Left ventricle myocardium inferior (tissue), 1 donor: Measurements from ENCODE around the gene TNPO2. TPM values are rescaled to one million over a fixed set of nuclear protein-coding genes. Genes with fewer than 3 reads are reported as not detected.
"Not testable (repeated sequence)": the region's sequence is repeated elsewhere in the genome, so short reads cannot be mapped to it uniquely, and the experiment has no call there.

Experiments used
- DNase-seq: peaks from one replicate; pipeline ENCODE4 v3.0.0-alpha.2; 2020
- H3K27ac ChIP-seq: fragments of 200-600 bp; replicated peaks from 2 replicates; pipeline ENCODE4 v1.8.0; 2021
- H3K27me3 ChIP-seq: fragments of 200-600 bp; 2 replicates; pipeline ENCODE4 v1.8.0; 2021; ENCODE audit warnings: low read depth
- H3K36me3 ChIP-seq: fragments of 200-600 bp; 2 replicates; pipeline ENCODE4 v1.8.0; 2021
- H3K4me1 ChIP-seq: fragments of 200-600 bp; 2 replicates; pipeline ENCODE4 v1.8.0; 2021
- H3K4me3 ChIP-seq: fragments of 200-600 bp; 2 replicates; pipeline ENCODE4 v1.8.0; 2021; ENCODE audit warnings: mild to moderate bottlenecking, moderate library complexity
- H3K9me3 ChIP-seq: fragments of 200-600 bp; replicated peaks from 2 replicates; pipeline ENCODE4 v1.8.0; 2021
- intact Hi-C: fragments of 100-400 bp; cut with micrococcal nuclease; formaldehyde crosslinking; loops from one replicate; pipeline ENCODE4 v1.11.0; 2022
- total RNA-seq: library from RNA; stranded (reverse); fragmentation: NEBNext Ultra II Directional; extraction: Animal tissue kit (Norgen Biotek cat#: 25700); gene quantifications from one replicate; pipeline ENCODE4 v1.2.1, GENCODE V29; 2021
- TF ChIP-seq, protein P1 (sequence below): fragments of 200-600 bp; IDR thresholded peaks from 2 replicates; pipeline ENCODE4 v1.8.0; 2021; ENCODE audit warnings: antibody characterized with exemption, mild to moderate bottlenecking, borderline replicate concordance
- donor health status: DM: no; HTN: yes; CAD: no; lungs with severe emphysema.

TNPO2 gene
- total RNA-seq, 1 donor from 2014 or later, result 33.1 TPM

DNA sequence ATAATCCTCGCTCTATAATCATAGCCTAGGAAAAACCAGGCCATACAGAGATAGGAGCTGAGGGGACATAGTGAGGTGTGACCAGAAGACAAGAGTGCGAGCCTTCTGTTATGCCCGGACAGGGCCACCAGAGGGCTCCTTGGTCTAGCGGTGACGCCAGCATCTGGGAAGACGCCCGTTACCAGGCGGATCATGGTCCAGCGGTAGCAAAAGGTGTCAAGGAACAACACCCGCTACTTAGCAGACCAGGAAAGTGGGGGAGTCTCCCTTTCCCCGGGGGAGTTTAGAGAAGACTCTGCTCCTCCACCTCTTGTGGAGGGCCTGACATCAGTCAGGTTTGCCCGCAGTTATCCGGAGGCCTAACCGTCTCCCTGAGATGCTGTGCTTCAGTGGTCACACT is 11.7 kb downstream of the TNPO2 start:
- H3K36me3 ChIP-seq, result peaks cover 93% of the 10 kb centered on the region
- H3K4me1 ChIP-seq, intact Hi-C loops, H3K4me3 ChIP-seq, H3K27ac ChIP-seq, H3K27me3 ChIP-seq, DNase-seq, H3K9me3 ChIP-seq: not testable (repeated sequence)
- TF ChIP-seq, protein P1, sequence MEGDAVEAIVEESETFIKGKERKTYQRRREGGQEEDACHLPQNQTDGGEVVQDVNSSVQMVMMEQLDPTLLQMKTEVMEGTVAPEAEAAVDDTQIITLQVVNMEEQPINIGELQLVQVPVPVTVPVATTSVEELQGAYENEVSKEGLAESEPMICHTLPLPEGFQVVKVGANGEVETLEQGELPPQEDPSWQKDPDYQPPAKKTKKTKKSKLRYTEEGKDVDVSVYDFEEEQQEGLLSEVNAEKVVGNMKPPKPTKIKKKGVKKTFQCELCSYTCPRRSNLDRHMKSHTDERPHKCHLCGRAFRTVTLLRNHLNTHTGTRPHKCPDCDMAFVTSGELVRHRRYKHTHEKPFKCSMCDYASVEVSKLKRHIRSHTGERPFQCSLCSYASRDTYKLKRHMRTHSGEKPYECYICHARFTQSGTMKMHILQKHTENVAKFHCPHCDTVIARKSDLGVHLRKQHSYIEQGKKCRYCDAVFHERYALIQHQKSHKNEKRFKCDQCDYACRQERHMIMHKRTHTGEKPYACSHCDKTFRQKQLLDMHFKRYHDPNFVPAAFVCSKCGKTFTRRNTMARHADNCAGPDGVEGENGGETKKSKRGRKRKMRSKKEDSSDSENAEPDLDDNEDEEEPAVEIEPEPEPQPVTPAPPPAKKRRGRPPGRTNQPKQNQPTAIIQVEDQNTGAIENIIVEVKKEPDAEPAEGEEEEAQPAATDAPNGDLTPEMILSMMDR, result peak; percentile 45

DNA sequence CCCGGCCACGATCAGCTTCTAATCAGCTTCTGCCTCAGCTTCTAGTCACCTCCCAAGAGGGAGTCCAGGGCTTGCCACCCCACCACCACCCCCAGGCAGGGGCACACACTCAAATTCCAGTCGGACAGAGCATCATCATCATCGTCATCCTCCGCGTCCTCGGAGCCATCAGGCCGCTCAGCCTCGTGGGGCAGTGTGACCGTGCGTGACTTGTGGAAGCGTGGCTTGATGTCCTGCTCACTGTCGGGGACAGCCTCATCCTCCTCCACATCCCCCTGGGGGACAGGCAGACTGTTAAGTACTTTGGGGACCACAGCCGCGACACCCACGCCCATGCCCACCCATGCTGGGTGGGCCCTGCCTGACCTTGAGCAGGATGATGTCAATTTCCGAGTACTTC is 12.5 kb downstream of the TNPO2 start:
- intact Hi-C loops, result no loop called here
- Histone ChIP-seq H3K4me3 (no peak overlapping the region), H3K9me3 (no peaks in the 10 kb centered on the region), H3K36me3 (peaks cover 94% of the 10 kb centered on the region), H3K27me3 (no peaks in the 10 kb centered on the region), H3K27ac (no peak overlapping the region), H3K4me1 (peaks cover 5% of the 10 kb centered on the region)
- no peak for DNase-seq
- TF ChIP-seq, protein P1, result no peak

DNA sequence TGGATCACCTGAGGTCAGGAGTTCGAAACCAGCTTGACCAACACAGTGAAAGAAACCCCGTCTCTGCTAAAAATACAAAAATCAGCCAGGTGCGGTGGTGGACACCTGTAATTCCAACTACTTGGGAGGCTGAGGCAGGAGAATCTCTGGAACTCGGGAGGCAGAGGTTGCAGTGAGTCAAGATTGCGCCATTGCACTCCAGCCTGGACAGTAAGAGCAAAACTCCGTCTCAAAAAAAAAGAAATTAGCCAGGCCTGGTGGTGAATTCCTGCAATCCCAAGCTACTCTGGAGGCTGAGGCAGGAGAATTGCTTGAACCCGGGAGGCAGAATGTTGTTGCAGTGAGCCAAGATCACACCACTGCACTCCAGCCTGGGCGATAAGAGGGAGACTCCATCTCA is 15.1 kb downstream of the TNPO2 start:
- Histone ChIP-seq H3K36me3 (peaks cover 97% of the 10 kb centered on the region), H3K9me3 (no peaks in the 10 kb centered on the region), H3K4me1 (peaks cover 5% of the 10 kb centered on the region), H3K27ac (no peak overlapping the region), H3K27me3 (no peaks in the 10 kb centered on the region), H3K4me3 (no peak overlapping the region)
- intact Hi-C loops, result no loop called here
- TF ChIP-seq, protein P1, result no peak
- no peak for DNase-seq

DNA sequence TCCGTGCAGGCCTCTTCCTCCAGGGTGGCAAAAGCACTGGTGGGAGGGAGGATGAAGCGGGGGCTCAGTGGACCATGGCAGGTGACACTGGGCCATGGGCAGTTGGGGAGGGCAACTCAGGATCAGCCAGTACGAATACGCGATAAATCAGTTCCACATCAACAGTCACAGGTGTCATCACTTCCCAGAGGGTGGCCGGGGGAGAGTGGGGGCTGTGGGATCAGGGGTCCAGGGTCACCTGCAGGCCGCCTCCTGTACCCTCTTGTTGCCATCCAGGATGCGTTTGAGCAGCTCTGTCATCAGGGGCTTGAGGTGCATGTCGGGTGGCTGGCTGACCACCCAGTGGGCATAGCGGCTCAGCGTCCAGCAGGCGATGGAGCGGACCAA is 17.4 kb downstream of the TNPO2 start:
- Histone ChIP-seq H3K36me3 (peaks cover 100% of the 10 kb centered on the region), H3K4me1 (no peaks in the 10 kb centered on the region), H3K4me3 (no peak overlapping the region), H3K27me3 (no peaks in the 10 kb centered on the region), H3K9me3 (no peaks in the 10 kb centered on the region), H3K27ac (no peak overlapping the region)
- intact Hi-C loops, result no loop called here
- TF ChIP-seq, protein P1, result no peak
- no peak for DNase-seq

DNA sequence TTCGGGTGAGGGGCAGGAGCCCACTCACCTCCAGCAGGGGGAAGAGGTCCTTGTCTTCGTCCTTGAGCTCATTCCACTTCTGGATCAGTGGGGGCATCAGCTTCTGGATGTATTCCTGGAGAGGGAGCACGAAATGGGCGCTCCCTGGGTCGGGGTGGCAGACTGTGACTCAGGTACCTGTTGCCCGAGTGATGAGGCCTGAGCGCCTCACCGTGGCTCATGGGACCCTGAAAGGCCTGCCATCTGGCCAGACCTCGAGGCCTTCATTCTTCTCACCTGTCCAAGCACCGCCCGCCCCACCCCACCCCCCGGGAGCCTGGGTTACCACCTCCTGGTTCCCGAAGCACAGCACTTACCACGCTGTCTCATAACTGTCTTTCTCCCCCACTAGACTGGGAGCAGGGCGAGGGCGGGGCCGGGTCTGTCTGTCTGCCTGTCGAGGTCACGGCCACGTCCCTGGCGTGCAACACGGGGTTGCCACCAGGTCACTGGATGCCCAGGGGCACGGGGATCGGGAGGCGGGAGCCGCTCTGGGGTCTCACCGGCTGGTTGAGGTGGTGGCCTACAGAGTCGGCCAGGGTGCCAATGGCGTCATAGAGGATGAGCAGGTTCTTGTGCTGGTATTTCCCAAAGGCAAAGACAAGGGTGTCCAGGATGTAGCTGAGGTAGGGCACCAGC is 17.9 kb downstream of the TNPO2 start:
- Histone ChIP-seq H3K4me3 (no peak overlapping the region), H3K9me3 (no peaks in the 10 kb centered on the region), H3K27ac (no peak overlapping the region), H3K36me3 (peaks cover 100% of the 10 kb centered on the region), H3K27me3 (no peaks in the 10 kb centered on the region), H3K4me1 (no peaks in the 10 kb centered on the region)
- DNase-seq, result no peak
- intact Hi-C loops, result no loop called here
- TF ChIP-seq, protein P1, result no peak

DNA sequence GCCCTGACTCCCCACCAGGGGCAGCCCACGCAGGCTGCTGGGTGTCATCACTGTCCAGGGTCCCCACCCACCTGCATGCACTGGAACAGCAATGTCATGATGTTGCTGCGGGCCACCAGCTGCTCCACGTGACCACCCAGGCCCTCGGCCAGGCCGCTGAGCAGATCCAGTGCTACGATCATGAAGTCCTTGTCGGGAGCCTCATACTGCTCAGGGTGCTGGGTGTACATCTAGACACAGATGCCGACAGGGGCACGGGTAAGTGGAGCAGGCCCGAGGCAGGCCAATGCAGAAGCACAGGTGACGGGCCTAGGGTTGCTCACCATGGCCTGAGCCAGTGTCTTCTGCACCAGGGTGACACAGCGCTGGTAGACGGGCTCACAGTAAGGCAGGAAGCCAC is 18.6 kb downstream of the TNPO2 start:
- Histone ChIP-seq H3K9me3 (no peaks in the 10 kb centered on the region), H3K4me3 (no peak overlapping the region), H3K36me3 (peaks cover 100% of the 10 kb centered on the region), H3K4me1 (no peaks in the 10 kb centered on the region), H3K27me3 (no peaks in the 10 kb centered on the region), H3K27ac (no peak overlapping the region)
- TF ChIP-seq, protein P1, result no peak
- DNase-seq, result no peak
- intact Hi-C loops, result no loop called here
